GM18526 (cell line): Measurements from ENCODE around the gene SLC66A1.

Experiments
- POLR2A ChIP-seq: IDR thresholded peaks from 3 replicates; pipeline ENCODE4 v1.6.1; 2011; ENCODE audit not compliant: insufficient read length; ENCODE audit errors: extremely low read depth

SLC66A1 gene

GRCh38 chr1:19306941-19307340, 5.2 kb upstream of the SLC66A1 start:
- TF ChIP-seq POLR2A = no peak

- no peak for TF ChIP-seq POLR2A
Measured at GRCh38 chr1:19307794-19308508, 4.2 kb upstream of the SLC66A1 start.

- no peak for TF ChIP-seq POLR2A
Measured at GRCh38 chr1:19308509-19308907, 3.6 kb upstream of the SLC66A1 start.

- TF ChIP-seq POLR2A = no peak
Measured at GRCh38 chr1:19309123-19309813, 2.9 kb upstream of the SLC66A1 start.

- TF ChIP-seq POLR2A = no peak
Measured at GRCh38 chr1:19310061-19310460, 2.1 kb upstream of the SLC66A1 start.

- TF ChIP-seq POLR2A = no peak
Measured at GRCh38 chr1:19310720-19311502, 1.2 kb upstream of the SLC66A1 start.

GRCh38 chr1:19311503-19311930, 609 bp upstream of the SLC66A1 start:
- TF ChIP-seq POLR2A = no peak

- TF ChIP-seq POLR2A = no peak
Measured at GRCh38 chr1:19312782-19313635, 883 bp downstream of the SLC66A1 start.

GRCh38 chr1:19313636-19313959, 1.5 kb downstream of the SLC66A1 start:
- no peak for TF ChIP-seq POLR2A

- TF ChIP-seq POLR2A = no peak
Measured at GRCh38 chr1:19313961-19314882, 2.1 kb downstream of the SLC66A1 start.

GRCh38 chr1:19315378-19316198, 3.5 kb downstream of the SLC66A1 start:
- no peak for TF ChIP-seq POLR2A

- no peak for TF ChIP-seq POLR2A
Measured at GRCh38 chr1:19317126-19317910, 5.2 kb downstream of the SLC66A1 start.
